Measurements from ENCODE around the gene NAGLU. TPM values are rescaled to one million over a fixed set of nuclear protein-coding genes. Genes with fewer than 3 reads are reported as not detected.

NAGLU gene
- total RNA-seq, 4 donors from 2014 or later = 16.4 to 30.1 (median 24.1) TPM

DNA sequence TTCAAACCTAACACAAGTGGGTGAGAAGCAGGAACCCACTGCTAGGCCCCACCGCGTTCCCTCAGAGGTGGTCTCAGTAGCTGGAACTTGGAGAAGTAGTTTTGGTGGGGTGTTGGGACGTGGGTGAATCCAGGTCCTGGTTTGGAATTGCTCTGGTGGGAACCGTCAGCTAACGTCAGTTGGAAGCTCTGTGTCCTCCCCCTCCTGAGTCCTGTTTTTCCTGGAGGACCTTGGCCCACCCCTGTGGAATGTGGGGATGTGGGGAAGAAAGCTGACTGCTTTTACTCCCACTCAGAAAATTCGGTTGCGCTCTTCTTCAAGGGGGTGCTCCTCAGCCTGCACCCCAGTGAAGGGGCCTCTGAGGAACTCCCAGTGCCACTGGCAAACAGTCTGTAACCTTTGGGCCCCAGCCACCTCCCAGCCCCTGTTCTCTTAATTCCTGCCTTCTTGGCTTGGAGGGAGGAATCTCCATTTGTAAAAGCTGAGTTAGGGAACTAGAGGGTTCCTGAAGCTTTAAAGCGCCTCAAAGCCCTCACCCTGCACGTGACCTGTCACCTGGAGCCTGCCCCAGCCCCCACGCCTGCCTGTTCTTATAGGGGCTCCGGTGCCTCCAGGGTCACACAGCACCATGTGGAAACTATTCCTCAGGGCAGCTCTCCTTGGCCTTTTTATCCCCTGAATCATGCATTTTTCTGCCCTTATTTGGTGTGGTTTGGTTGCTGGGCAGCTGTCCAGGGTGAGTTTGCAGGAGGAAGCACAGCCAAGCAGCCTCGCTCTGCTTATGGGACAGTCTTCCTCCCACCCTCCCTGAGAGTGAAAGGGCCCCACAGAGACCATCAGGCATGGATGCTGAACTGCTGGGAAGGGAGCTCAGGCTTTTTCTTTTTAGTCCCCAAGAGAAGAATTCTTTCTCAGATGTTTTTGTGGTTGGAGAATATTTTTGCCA is 16.2 kb upstream of the NAGLU start:
- Histone ChIP-seq H3K27ac (peak overlapping the region; percentile 77 to 89 (median 86)), H3K36me3 (peaks cover 0 to 28% of the 10 kb centered on the region in 2 donors), H3K27me3 (no peaks in the 10 kb centered on the region), H3K4me1 (peaks cover 63 to 68% of the 10 kb centered on the region in 2 donors), H3K4me3 (no peak overlapping the region), H3K9me3 (no peaks in the 10 kb centered on the region)
- peak; percentile 22 to 49 for ATAC-seq
- intact Hi-C loops (cut with DNase I; ENCODE audit: low total_unique reads) (loop anchor here (2.0 to 5.0 kb wide), 3 partner anchors 61 to 198 kb away; partner anchors contain the start of gene ATP6V0A1), in situ Hi-C loops (cut with MboI; ENCODE audit: low sequenced_read_pairs in 4 of 4) (loop anchor here in 1 of 4 donors (10.0 kb wide), 1 partner anchor 105 kb away; no protein-coding TSS in a partner anchor)
- peak; percentile 79 to 85 for DNase-seq
- no peak for TF ChIP-seq POLR2A (IDR thresholded peaks at IDR 0.05)
- TF ChIP-seq, protein P1, sequence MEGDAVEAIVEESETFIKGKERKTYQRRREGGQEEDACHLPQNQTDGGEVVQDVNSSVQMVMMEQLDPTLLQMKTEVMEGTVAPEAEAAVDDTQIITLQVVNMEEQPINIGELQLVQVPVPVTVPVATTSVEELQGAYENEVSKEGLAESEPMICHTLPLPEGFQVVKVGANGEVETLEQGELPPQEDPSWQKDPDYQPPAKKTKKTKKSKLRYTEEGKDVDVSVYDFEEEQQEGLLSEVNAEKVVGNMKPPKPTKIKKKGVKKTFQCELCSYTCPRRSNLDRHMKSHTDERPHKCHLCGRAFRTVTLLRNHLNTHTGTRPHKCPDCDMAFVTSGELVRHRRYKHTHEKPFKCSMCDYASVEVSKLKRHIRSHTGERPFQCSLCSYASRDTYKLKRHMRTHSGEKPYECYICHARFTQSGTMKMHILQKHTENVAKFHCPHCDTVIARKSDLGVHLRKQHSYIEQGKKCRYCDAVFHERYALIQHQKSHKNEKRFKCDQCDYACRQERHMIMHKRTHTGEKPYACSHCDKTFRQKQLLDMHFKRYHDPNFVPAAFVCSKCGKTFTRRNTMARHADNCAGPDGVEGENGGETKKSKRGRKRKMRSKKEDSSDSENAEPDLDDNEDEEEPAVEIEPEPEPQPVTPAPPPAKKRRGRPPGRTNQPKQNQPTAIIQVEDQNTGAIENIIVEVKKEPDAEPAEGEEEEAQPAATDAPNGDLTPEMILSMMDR (IDR thresholded peaks at IDR 0.05 in 4 of 5, conservative IDR thresholded peaks at IDR 0.05 in 1 of 5) = no peak

DNA sequence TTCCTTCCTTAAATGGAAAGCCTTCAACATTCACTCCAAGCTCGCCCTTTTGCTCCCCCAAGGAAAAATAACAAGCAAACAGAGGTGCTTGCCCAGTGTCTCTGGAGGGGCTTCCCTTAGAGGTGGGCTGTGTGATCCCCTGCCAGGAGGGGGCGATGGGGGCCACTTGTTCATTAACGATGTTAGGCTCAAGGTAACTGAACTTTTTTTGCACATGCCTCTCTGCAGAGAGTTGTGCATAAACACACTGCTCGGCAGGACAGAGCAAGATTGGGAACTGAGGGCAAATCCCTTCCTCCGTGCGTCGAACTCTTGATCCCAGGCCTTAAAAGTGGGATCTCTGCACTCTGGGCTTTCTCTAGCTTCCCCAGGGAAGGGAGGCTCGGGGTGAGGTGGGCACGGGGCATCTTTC is 15.5 kb upstream of the NAGLU start:
- intact Hi-C loops (cut with DNase I; ENCODE audit: low total_unique reads) (no loop called here), in situ Hi-C loops (cut with MboI; ENCODE audit: low sequenced_read_pairs in 4 of 4) (loop anchor here in 1 of 4 donors (10.0 kb wide), 1 partner anchor 106 kb away; no protein-coding TSS in a partner anchor)
- no peak for DNase-seq
- TF ChIP-seq, protein P1 (IDR thresholded peaks at IDR 0.05 in 4 of 5, conservative IDR thresholded peaks at IDR 0.05 in 1 of 5) = no peak
- TF ChIP-seq POLR2A (IDR thresholded peaks at IDR 0.05) = no peak
- H3K27me3 ChIP-seq = no peaks in the 10 kb centered on the region
- H3K4me1 ChIP-seq = peaks cover 71 to 74% of the 10 kb centered on the region in 2 donors
- H3K4me3 ChIP-seq = no peak overlapping the region
- ATAC-seq = no peak
- H3K27ac ChIP-seq = peak overlapping the region; percentile 77 to 89 (median 86)
- H3K36me3 ChIP-seq = peaks cover 0 to 24% of the 10 kb centered on the region in 2 donors
- H3K9me3 ChIP-seq = no peaks in the 10 kb centered on the region

DNA sequence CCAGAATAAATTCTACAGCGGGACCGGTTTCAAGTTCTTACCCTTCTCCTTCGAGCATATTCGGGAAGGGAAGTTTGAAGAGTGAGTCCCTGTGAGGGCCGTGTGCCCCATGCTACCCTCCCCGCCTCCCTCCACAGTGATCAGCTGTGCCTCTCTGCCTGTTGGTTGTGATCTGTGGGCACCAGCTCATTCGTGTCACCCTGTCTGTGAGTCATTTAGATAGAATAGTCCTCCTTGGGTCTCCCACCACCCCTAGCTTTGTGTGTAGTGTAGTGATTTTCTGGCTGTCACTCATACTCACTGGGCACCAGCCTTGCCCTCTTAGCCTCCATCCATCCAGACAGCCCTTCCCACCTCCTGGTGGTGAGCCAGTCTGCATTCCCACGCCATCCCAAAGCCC is 15.0 kb upstream of the NAGLU start:
- Histone ChIP-seq H3K4me3 (no peak overlapping the region), H3K27ac (peak overlapping the region; percentile 77 to 89 (median 86)), H3K27me3 (no peaks in the 10 kb centered on the region), H3K9me3 (no peaks in the 10 kb centered on the region), H3K4me1 (peaks cover 75 to 76% of the 10 kb centered on the region in 2 donors), H3K36me3 (peaks cover 0 to 24% of the 10 kb centered on the region in 2 donors)
- in situ Hi-C loops (cut with MboI; ENCODE audit: low sequenced_read_pairs in 4 of 4) (loop anchor here in 1 of 4 donors (10.0 kb wide), 1 partner anchor 106 kb away; no protein-coding TSS in a partner anchor), intact Hi-C loops (cut with DNase I; ENCODE audit: low total_unique reads) (no loop called here)
- ATAC-seq = no peak
- no peak for DNase-seq
- TF ChIP-seq, protein P1 (IDR thresholded peaks at IDR 0.05 in 4 of 5, conservative IDR thresholded peaks at IDR 0.05 in 1 of 5) = no peak
- no peak for TF ChIP-seq POLR2A (IDR thresholded peaks at IDR 0.05)

DNA sequence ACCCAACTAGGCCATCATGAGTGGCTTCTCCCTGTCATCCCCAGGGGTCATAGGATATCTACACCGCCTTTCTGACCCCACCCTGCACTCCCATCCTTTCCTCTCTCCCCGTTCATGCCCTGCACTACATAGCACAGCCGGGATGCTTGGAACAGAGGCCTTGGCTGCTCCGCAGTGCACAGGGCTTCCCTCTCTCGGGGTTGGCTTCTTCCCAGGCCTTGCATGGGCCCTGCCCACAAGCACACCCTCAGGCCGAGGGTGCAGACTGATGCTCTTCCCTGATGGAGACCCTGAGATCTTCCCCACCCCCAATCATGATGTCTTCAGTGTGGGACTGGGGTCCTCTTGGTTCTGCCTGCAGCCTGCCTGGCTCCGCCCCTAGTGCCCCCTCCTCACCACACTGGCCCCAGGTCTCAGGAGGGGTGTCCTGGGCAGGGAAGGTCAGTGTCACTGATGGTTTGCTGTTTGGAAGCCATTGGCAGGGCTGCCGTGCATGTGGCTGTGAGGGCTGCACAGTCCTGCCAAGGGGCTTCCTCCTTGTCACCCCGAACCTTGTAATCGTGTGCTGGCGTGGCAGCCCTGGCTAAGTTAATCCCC is 14.3 kb upstream of the NAGLU start:
- peaks cover 78 to 82% of the 10 kb centered on the region in 2 donors for H3K4me1 ChIP-seq
- intact Hi-C loops (cut with DNase I; ENCODE audit: low total_unique reads) = no loop called here

More for the DNA sequence above, 14.3 kb upstream of the NAGLU start:
- in situ Hi-C loops (cut with MboI; ENCODE audit: low sequenced_read_pairs in 4 of 4) = loop anchor here in 1 of 4 donors (10.0 kb wide), 1 partner anchor 107 kb away; no protein-coding TSS in a partner anchor
- DNase-seq = no peak
- Histone ChIP-seq H3K9me3 (no peaks in the 10 kb centered on the region), H3K36me3 (peaks cover 0 to 22% of the 10 kb centered on the region in 2 donors), H3K4me3 (no peak overlapping the region), H3K27me3 (no peaks in the 10 kb centered on the region), H3K27ac (peak overlapping the region; percentile 77 to 89 (median 86))
- no peak for ATAC-seq
- TF ChIP-seq, protein P1 (IDR thresholded peaks at IDR 0.05 in 4 of 5, conservative IDR thresholded peaks at IDR 0.05 in 1 of 5) = no peak
- no peak for TF ChIP-seq POLR2A (IDR thresholded peaks at IDR 0.05)
